GM21619 (cell line): ENCODE measurements around the gene BAAT.
"Not testable (repeated sequence)": the region's sequence is repeated elsewhere in the genome, so short reads cannot be mapped to it uniquely, and the experiment has no call there.

Experiments
- ATAC-seq: cut with Tn5 transposase; IDR thresholded peaks from one replicate; pipeline ENCODE4 v1.9.1; 2021; ENCODE audit not compliant: unreplicated experiment

BAAT gene

DNA sequence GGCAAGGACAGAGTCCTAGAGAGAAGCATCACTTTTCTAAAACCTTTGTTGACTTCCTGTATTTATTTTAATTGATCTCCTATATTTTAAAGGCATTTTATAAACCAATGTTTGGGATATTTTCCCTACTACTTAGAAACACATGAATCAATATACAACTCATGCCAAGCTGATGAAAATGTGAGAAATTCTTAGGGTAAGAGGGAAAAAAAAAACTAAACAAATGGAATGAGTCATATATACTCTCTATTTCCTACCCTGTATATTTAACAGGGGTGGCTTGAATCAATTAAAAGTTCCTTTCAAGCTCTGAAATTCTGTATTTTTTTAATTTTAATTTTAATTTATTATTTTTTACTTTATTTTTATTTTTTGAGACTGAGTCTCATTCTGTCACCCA is 19.6 kb downstream of the BAAT start:
- no peak for ATAC-seq

DNA sequence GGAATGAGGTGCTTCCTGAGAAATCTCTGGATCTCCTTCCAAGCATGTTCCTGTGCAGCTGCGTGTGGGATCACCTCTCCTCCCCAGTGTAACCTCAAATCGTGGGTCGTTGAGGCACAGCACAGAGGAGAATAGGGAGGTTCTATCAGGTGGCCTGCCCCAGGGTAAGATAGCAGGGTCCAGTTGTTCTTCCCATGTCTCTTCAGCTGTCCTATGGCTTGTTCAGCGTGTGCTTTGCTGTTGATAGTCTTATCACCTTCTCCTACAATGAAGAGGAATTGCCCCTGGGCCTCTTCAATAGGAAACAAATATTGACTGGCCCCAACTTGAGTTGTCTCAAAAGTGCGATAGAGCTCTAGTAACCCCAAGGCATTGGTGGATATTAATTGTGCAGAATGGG is 22.4 kb downstream of the BAAT start:
- ATAC-seq: no peak

DNA sequence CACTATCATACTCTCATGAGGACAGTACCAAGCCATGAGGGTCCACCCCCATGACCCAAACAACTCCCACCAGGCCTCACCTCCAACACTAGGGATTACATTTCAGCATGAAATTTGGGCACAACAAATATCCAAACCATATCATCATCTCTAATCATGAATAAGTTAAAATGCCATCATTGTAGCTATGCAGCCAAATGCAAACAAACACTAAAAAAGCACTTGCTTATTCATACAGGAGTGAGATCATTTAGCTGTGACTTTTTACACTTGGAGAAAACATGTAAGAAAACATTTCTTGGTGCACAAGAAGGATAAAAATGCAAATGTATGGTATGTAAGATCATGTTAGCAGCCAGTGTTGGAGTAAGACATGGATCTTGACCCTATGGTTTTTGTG is 24.2 kb downstream of the BAAT start:
- no peak for ATAC-seq

DNA sequence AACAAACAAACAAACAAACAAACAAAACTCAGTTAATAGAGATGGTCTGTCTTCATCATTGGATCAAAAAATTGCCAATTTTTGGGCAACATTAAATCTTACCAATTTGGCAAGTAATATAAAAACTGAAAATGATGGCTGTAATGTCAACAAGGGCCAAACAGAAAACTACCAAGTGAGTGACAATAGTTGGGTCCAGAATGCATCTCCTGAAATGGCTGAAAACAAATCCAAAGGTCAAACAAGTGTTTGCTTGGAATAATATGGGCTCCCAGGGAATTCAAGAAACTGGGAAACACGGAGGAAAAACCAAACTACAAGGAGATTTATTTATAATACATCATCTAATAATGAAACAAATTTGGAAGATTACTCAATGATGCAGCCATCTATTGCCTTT is 25.1 kb downstream of the BAAT start:
- no peak for ATAC-seq

DNA sequence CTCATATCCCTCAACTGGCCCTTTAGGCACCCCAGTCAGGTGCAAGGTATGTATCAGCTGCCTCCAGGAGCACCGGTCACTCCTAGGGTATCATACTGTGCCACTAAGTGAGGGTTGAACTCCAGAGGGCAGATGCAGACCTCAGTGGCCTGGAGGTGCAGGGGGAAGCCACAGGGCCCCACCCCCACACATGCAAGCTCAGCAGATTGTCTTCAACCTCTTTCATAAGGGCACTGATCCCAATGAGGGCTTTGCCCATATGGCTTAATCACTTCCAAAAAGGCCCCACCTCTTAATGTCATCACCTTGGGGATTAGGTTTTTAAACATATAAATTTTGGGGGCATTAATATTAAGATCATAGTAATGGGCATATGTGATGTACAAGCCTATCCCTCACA is 28.2 kb downstream of the BAAT start:
- no peak for ATAC-seq

DNA sequence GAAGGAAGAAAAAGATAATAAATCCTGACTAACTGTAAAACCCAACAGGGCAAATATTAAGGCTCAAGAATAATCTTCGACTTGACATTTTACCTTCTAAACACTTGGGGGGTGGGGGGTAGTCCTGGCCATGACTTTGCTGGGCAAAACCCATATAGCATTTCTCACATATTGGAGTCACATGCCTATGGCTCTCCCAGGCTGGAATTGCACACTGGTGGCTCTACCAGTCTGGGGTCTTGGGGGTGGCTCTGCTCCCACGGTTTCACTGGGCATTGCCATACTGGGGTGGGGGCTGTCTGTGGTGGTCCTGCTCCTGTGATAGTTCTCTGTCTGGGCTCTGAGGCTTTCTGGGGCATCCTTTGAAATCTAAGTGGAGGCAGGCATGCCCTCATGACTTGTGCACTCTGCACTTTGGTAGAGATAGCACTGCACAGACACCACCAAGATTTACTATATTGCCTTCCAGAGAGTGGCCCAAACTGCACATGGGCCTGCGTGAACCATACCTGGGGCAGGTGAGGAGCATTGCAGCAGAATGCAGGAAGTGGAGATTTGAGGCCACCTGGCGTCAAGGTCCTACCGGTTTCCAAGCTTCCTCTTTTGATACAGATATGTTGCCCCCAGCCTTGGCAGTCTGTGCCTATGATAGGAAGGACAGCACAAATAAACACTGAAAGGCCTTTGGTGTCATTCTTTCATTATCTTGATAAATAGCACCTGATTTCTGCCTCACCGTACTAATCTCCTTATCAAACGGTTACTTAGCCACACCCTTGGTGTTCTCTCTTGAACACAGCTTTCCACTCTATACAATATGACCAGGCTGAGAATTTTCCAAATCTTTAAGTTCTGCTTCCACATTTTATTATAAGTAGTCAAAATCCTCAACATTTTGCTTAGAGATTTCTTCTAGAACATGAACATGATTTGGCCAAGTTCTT is 29.8 kb downstream of the BAAT start:
- no peak for ATAC-seq

DNA sequence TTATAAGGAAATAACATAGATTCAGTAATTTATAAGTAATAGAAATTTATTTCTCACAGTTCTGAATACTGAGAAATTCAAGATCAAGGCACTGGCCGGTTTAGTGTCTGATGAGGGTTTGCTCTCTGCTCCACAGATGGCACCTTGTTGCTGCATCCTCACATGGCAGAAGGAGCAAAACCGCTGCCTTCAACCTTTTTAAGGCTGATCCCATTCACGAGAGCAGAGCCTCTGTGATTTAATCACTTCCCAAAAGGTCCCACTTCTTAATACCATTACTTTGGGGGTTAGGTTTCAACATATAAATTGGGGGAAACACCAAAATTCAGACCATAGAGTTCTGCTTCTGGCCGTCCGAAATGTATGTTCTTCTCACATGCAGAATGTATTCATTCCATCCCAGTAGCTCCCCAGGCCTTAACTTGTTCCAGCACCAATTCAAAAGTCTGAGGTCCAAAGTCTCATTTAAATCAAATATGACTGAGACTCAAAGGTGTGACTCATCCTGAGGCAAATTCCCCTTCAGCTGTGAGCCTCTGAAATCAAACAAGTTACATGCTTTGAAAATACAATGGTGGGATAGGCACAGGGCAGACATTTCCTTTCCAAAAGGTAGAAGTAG is 30.6 kb downstream of the BAAT start:
- no peak for ATAC-seq

DNA sequence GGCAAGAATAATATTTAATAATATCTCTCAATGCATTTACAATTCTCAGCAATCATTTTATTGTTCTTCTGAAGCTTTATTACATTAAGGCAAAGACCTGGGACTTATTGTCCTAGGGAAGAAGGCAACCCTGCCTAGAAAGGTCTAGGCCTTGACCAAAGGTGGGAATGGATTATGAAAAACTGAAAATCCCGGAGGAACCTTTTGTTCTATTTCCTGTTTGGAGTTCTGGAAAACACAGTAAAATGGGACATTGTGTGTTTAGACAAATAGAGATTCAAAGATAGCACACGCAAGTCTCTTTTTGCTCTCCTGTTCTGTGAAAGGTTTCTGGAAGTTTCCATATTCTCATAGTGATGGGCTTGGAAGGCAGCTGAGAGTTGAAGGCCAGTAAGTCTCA is 31.1 kb downstream of the BAAT start:
- no peak for ATAC-seq

DNA sequence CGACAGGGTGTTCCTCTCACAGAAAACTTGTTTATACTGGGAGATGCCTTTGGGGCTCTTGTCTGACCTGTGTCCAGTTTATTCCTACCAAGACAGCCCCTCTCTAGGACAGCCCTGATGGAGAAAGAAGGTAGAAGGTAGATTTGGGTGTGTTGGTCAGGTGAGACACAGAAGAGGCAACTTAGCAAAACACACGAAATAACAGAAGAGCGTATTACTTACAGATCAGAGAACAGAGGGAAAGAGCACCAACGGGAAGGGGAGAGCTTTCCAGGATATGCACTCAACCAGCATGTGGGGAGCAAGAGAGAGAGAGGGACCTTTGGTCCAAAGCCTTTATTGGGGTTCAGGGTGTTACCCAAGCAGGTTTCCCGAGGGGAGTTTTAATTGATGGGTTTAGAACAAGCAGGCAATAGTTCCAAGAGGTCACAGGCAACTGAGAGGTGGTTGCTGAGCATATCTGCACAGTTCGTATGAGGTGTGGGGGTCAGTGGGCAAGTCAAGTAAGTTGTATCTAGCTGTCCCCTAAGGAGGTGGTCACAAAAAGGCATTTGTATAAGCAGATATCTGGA is 31.8 kb downstream of the BAAT start:
- ATAC-seq: no peak

DNA sequence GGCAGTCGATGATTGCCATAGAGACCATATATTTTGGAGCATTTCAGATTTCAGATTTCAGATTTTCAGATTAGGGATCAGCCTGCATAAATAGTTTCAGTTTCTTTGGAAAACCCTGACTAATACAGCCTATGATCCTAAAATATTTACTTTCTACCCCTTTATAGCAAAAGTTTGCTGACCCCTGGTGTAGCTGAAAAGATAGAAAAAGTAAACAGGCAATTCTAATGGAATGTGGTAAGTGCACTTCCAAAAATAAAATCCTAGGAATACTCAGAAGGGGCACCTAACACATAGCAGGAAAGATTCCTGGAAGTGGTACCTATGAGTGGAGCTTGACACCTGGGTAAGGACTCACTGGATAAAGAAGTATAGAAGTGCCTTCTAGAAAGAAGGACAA is 34.5 kb downstream of the BAAT start:
- ATAC-seq: no peak

DNA sequence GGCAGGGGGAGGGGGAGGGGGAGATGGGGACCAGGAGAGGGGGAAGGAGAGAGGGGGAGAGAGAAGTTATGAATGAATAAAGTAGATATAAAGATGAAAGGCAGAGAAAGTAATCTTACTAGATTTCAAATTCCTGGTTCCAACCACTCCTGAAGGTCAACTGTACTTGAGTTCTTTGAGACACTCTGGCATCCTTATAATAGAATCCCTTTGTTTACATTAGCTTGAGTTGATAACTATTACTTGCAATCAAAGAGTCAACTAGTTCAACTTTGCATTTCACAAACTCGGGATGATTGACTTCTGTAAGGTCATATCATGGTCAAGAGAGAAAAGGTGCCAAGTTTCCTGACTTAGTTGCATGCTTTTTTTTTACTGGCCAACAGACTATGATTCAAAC is 42.2 kb downstream of the BAAT start:
- ATAC-seq: no peak

DNA sequence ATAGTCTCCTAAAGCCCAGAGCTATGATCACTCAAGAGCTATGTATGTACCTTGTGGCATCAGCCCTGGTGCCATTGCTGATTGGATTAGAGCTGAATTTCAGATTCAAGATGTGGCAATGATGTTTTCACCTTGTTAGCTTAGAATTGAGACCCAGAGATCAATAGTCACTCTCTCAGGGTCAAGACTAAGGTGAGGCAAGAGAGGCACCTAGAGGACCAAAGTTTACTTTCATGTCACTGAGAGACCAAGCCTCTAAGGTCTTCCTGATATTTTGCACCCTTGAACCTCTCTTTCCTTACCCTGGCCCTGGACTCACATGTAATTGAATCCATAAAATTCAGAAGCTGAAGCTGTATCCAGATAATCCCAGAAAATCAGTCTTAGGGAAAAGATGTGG is 42.8 kb downstream of the BAAT start:
- ATAC-seq: no peak

DNA sequence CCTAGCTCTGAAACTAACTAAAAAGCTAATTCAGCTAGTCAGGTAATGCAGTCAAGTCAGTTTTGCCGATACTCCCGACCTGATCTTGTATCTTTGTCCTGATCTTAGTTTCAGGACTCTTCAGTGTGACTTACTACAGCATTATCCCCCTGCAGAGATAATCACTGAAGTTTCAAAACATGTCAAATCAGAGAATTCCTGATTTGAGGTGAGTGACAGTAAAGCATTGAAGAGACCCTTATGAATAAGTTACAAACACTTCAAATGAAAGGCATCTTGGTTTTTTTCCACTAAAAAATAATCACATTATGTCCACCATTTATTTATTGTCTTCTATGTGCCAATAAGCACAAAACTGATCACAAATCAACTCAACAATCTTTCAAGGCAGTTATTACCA is 47.6 kb downstream of the BAAT start:
- no peak for ATAC-seq

DNA sequence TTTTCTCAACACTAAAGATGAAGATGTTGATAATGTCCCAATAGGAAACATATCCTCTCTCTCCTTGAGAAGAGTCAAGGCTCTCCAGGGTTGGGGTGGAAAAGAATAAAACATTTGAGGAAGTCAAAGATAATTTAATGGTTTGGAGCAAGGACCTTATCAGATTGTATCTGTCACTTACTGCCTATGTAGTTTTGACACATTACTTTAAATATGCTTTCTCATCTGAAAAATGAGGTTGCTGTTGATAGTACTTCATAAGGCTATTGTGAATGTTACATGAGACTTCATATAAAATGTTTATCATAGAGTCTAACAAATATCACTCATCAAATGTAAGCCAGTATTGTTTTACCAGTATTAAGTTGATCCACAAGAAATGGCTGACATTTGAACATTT is 48.7 kb downstream of the BAAT start:
- ATAC-seq: no peak

DNA sequence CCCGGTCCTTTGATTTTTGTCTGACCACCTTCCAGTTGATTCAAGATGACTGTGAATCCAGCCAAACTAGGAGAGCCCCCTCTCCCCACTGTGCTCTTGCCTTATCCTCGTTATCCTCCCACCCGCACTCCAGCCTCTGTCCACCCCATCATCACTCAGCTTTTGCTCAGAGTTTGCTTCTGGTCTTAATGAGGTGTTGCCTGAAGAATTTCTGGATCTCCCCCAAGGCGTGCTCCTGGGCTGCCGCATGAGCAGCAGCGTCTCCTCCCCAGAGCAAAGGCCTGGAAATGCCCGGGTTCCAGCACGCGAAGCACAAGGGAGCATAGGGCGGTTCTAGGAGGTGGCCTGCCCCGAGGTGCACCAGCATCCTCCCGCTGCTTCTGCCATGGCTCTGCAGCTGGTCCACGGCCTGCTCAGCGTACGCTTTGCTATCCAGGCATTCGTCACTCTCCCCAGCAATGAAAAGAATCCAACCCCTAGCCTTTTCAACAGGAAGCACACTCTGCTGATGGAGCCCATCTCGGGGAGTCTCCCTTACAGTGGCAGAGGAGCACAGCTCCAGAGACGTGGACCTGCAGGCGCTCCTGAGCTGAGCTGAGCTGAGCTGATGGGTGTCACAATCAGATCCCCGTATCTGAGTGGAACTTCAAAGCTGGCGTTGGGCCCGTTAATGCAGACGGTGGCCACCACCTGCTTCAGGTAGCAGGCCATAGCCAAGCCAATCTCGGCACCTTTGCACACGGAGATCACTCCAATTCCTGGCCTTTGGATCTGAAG is 50.7 kb downstream of the BAAT start:
- ATAC-seq: no peak

DNA sequence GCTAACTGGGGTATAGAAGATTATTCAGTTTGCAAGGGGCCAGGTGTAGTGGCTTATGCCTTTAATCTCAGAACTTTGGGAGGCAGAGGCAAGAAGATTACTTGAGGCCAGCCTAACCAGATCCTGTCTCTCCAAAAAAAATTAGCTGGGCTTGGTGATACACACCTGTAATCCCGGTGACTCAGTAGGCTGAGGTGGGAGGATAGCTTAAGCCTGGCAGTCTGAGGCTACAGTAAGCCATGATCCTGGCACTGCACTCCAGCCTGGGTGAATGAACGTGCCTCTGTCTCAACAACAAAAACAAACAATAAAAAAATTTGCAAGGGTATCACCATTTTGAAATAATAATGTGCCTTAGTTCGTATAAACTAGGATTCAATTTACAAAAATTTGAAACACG is 51.3 kb downstream of the BAAT start:
- no peak for ATAC-seq

DNA sequence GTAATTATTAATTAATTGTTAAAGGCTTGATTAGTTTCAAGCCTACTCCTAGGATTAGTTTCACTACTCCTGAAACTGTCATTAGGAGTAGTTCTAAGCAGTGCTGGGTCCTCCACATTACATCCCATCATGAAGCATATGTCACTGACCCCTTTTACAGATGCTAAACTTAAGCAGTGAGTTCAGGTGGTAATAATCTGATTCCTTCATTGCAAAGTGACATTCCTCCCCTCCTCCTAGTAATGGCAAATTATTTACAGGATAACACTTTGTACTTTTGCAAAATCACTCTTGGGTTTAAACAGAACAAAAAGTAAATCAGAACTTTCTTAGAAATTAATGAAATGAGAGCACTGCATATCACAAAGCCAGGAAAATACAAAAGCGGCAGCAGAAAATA is 52.4 kb downstream of the BAAT start:
- no peak for ATAC-seq

DNA sequence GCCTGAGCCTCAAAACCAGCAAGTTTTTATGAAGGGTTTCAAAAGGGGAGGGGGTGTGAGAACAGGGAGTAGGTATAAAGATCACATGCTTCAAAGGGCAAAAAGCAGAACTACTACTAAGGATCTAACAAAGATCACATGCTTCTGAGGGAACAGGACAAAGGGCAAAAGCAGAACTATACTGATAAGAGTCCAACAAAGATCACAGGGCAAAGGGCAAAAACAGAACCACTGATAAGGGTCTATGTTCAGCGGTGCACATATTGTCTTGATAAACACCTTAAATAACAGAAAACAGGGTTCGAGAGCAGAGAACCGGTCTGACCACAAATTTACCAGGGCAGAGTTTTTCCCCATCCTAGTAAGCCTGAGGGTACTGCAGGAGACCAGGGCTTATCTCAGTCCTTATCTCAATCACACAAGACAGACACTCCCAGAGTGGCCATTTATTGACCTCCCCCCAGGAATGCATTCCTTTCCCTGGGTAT is 57.3 kb downstream of the BAAT start:
- ATAC-seq: not testable (repeated sequence)

DNA sequence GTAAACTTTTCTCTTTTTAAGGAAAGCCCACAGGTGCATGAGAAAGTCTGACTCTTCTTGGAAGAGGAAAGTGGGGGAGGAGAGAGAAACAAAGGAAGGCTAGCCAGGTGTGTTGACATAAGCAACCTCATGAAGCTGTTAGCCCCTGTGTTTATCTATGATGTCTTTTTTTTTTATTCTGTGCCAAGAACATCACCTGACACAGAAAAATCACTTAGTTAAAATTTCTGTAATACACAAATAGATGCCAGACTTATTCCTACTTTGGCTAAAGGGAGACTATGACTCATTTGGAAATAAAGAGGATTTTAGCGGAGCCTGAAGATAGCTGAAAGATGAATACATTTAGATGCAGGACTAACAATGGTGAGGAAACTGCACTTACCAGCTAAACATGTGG is 58.3 kb downstream of the BAAT start:
- ATAC-seq: no peak

DNA sequence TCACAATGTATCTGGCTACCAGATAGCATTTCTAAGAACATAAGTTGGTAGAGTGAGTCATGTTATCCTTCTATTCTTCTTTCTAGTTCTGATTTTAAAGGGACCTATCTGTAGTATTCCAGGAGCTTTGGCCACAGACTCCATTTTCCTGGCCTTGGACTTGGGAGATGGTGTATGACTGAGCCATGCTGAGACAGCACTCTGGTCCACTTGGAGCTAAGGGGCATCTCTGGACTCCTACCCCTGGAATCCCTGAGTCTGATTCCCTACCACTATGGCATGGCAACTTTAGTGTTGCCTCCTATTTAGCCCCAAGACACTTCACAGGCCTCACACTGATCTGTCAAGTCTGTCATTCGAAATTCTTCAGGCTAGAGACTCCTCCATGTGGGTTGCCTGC is 58.8 kb downstream of the BAAT start:
- no peak for ATAC-seq

DNA sequence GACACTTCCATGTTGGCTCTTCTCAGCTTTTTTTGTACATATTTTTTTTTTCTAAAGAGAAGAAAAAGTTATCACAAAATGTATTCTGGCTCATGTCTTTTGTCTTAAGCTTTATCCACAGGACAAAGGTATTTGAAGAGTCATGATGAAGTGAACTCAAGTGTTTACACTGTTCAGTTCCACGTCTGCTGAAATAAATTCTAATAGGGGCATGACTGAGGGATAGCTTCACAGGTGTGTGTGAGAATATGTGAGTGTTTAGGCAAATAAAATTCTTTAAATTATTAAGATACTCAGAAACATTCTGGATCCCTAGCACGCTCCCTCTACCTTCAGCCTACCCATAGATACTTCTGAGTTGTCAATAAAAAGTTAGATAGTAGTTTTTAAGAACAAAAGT is 59.8 kb downstream of the BAAT start:
- ATAC-seq: no peak
